PC-3 (cell line): Measurements from ENCODE around the gene LAMA2. TPM values are rescaled to one million over a fixed set of nuclear protein-coding genes. Genes with fewer than 3 reads are reported as not detected.

Experiments used
- ATAC-seq: fragments of 200-7000 bp; cut with Tn5 transposase; 2 replicates; pipeline ENCODE4 v1.9.1; 2020; ENCODE audit warnings: mild to moderate bottlenecking, moderate library complexity
- BruUV-seq: library from RNA; stranded (reverse); fragments of 400-500 nt; replicated peaks from 2 replicates; lab custom pipeline; 2021; lab: Mats Ljungman, UMichigan
- CTCF ChIA-PET: fragments of 300-600 bp; sonication (Branson Sonifier 250); formaldehyde crosslinking; loops from one replicate; lab custom pipeline; 2022; ENCODE audit warnings: antibody characterized with exemption; lab: Charles Lee
- POLR2A ChIA-PET: fragments of 300-600 bp; sonication (Branson Sonifier 250); formaldehyde crosslinking; loops from one replicate; lab custom pipeline; 2022; ENCODE audit warnings: antibody characterized with exemption; ENCODE audit not compliant: unreplicated experiment; lab: Charles Lee
- DNase-seq: peaks from one replicate; pipeline ENCODE4 v3.0.0-alpha.2; 2015
- H2AFZ ChIP-seq: fragments of 300-600 bp; sonication (generic); 2 replicates; pipeline ENCODE4 v1.6.0; 2016; ENCODE audit warnings: antibody characterized with exemption, low read length
- H3F3A ChIP-seq: fragments of 300-600 bp; sonication (generic); one replicate; pipeline ENCODE4 v1.6.0; 2017; ENCODE audit warnings: antibody characterized with exemption, low read length, control low read depth, mild to moderate bottlenecking; ENCODE audit not compliant: unreplicated experiment
- H3K27ac ChIP-seq: fragments of 300-600 bp; sonication (generic); 2 replicates; pipeline ENCODE4 v1.5.1; 2016; ENCODE audit warnings: mild to moderate bottlenecking, low read length
- H3K27me3 ChIP-seq: fragments of 300-600 bp; sonication (generic); 2 replicates; pipeline ENCODE4 v1.6.1; 2016; ENCODE audit warnings: low read length, mixed read lengths
- H3K36me3 ChIP-seq: fragments of 300-600 bp; sonication (generic); 2 replicates; pipeline ENCODE4 v1.6.1; 2016; ENCODE audit warnings: low read depth, mixed run types, low read length, mixed read lengths
- H3K4me1 ChIP-seq: fragments of 300-600 bp; sonication (generic); 2 replicates; pipeline ENCODE4 v1.5.1; 2016; ENCODE audit warnings: low read length; ENCODE audit not compliant: insufficient read depth
- H3K4me2 ChIP-seq: fragments of 300-600 bp; sonication (generic); 2 replicates; pipeline ENCODE4 v1.6.0; 2016; ENCODE audit warnings: low read length
- H3K4me3 ChIP-seq: fragments of 300-600 bp; sonication (generic); 2 replicates; pipeline ENCODE4 v1.5.1; 2016; ENCODE audit warnings: mild to moderate bottlenecking, low read length, mixed read lengths
- H3K79me2 ChIP-seq: fragments of 300-600 bp; sonication (generic); 2 replicates; pipeline ENCODE4 v1.6.1; 2017; ENCODE audit warnings: low read length, mixed read lengths
- H3K9ac ChIP-seq: fragments of 300-600 bp; sonication (generic); 2 replicates; pipeline ENCODE4 v1.6.0; 2016; ENCODE audit warnings: mild to moderate bottlenecking, low read length
- H3K9me2 ChIP-seq: fragments of 300-600 bp; sonication (generic); replicated peaks from 2 replicates; pipeline ENCODE4 v1.6.1; 2016; ENCODE audit warnings: mixed run types, low read length, mixed read lengths
- H3K9me3 ChIP-seq: fragments of 300-600 bp; sonication (generic); 2 replicates; pipeline ENCODE4 v1.6.1; 2016; ENCODE audit warnings: low read length, mixed read lengths
- H4K20me1 ChIP-seq: fragments of 300-600 bp; sonication (generic); 2 replicates; pipeline ENCODE4 v1.6.1; 2016; ENCODE audit warnings: low read length, mixed read lengths
- CTCF ChIP-seq: fragments of 300-600 bp; sonication (generic); conservative IDR thresholded peaks from 2 replicates; pipeline ENCODE4 v1.5.1; 2017; ENCODE audit warnings: antibody characterized with exemption, low read depth, mild to moderate bottlenecking, low read length
- EZH2 ChIP-seq: fragments of 300-600 bp; sonication (generic); IDR thresholded peaks from one replicate; pipeline ENCODE4 v1.6.1; 2017; ENCODE audit warnings: antibody characterized with exemption, mild to moderate bottlenecking, low read length; ENCODE audit not compliant: unreplicated experiment
- EZH2phosphoT487 ChIP-seq: fragments of 300-600 bp; sonication (generic); IDR thresholded peaks from 2 replicates; pipeline ENCODE4 v1.6.1; 2018; ENCODE audit warnings: mild to moderate bottlenecking, antibody characterized with exemption, low read length, borderline replicate concordance
- intact Hi-C: fragments of 100-400 bp; cut with micrococcal nuclease; formaldehyde crosslinking; loops from 2 replicates; pipeline ENCODE4 v1.9.0; 2023
- total RNA-seq: library from RNA; depleted of rRNA; stranded (reverse); fragments of >200 nt; gene quantifications from 2 replicates; pipeline ENCODE4 v1.2.3, GENCODE V29; 2014

The LAMA2 gene
- total RNA-seq, 1 experiment from 2014 or later = 0.22 TPM

- Histone ChIP-seq H3K4me3 (no peak overlapping the region), H3F3A (no peaks in the 10 kb centered on the region), H3K9ac (no peak overlapping the region), H3K36me3 (no peaks in the 10 kb centered on the region), H3K9me2 (no peaks in the 10 kb centered on the region), H3K27ac (no peak overlapping the region), H3K4me1 (no peaks in the 10 kb centered on the region), H3K27me3 (no peaks in the 10 kb centered on the region), H4K20me1 (no peaks in the 10 kb centered on the region), H3K9me3 (no peaks in the 10 kb centered on the region), H3K79me2 (no peaks in the 10 kb centered on the region), H3K4me2 (no peak overlapping the region), H2AFZ (no peak overlapping the region)
- DNase-seq = no peak
- BruUV-seq = no TSS peak
- ATAC-seq = no peak
- CTCF ChIA-PET = interaction anchor here (0.5 kb wide), 1 partner anchor 555 kb away, joined by 6 read pairs; no protein-coding TSS in a partner anchor
- POLR2A ChIA-PET = no interaction called here
- intact Hi-C loops = no loop called here
- TF ChIP-seq CTCF = no peak
Measured at GRCh38 chr6:129364037-129364436, 481.1 kb downstream of the LAMA2 start.

- no peaks in the 10 kb centered on the region for H3K36me3 ChIP-seq
- H3F3A ChIP-seq = no peaks in the 10 kb centered on the region
- DNase-seq = no peak
- H3K4me3 ChIP-seq = no peak overlapping the region
- POLR2A ChIA-PET = no interaction called here
- no peak for TF ChIP-seq EZH2
- TF ChIP-seq CTCF = no peak
- TF ChIP-seq EZH2phosphoT487 = no peak
- no peak overlapping the region for H3K27ac ChIP-seq
- H3K4me1 ChIP-seq = no peaks in the 10 kb centered on the region
- no peaks in the 10 kb centered on the region for H3K9me2 ChIP-seq
- ATAC-seq = no peak
- no peaks in the 10 kb centered on the region for H4K20me1 ChIP-seq
- BruUV-seq = no TSS peak
- no peak overlapping the region for H2AFZ ChIP-seq
- intact Hi-C loops = no loop called here
- CTCF ChIA-PET = no interaction called here
- H3K9ac ChIP-seq = no peak overlapping the region
- no peaks in the 10 kb centered on the region for H3K27me3 ChIP-seq
- H3K79me2 ChIP-seq = no peaks in the 10 kb centered on the region
- no peaks in the 10 kb centered on the region for H3K9me3 ChIP-seq
- no peak overlapping the region for H3K4me2 ChIP-seq
Measured at GRCh38 chr6:129364767-129365166, 481.8 kb downstream of the LAMA2 start.

GRCh38 chr6:129368076-129368475, 485.1 kb downstream of the LAMA2 start:
- DNase-seq = no peak
- H3K9ac ChIP-seq = no peak overlapping the region
- no peaks in the 10 kb centered on the region for H3K9me3 ChIP-seq
- ChIA-PET CTCF (no interaction called here), POLR2A (no interaction called here)
- ATAC-seq = no peak
- H3F3A ChIP-seq = no peaks in the 10 kb centered on the region
- BruUV-seq = no TSS peak
- H3K27me3 ChIP-seq = no peaks in the 10 kb centered on the region
- H3K4me1 ChIP-seq = no peaks in the 10 kb centered on the region
- H2AFZ ChIP-seq = no peak overlapping the region
- TF ChIP-seq EZH2phosphoT487 = no peak
- no peak for TF ChIP-seq EZH2
- no peak for TF ChIP-seq CTCF
- no peak overlapping the region for H3K4me3 ChIP-seq
- no peaks in the 10 kb centered on the region for H3K79me2 ChIP-seq
- no peaks in the 10 kb centered on the region for H3K36me3 ChIP-seq
- no peaks in the 10 kb centered on the region for H4K20me1 ChIP-seq
- H3K9me2 ChIP-seq = no peaks in the 10 kb centered on the region
- intact Hi-C loops = no loop called here
- no peak overlapping the region for H3K27ac ChIP-seq
- H3K4me2 ChIP-seq = no peak overlapping the region
